HepG2 (cell line): ENCODE data around the gene RGS19. TPM values are rescaled to one million over a fixed set of nuclear protein-coding genes. Genes with fewer than 3 reads are reported as not detected.

Source experiments
- GPBP1L1 ChIP-seq: sonication (generic); formaldehyde crosslinking; IDR thresholded peaks from 2 replicates; pipeline ENCODE4 v1.5.0; 2020; ENCODE audit warnings: mild to moderate bottlenecking, missing genetic modification reagents
- JUND ChIP-seq: sonication (generic); formaldehyde crosslinking; IDR thresholded peaks from 2 replicates; pipeline ENCODE4 v1.8.0; 2022; ENCODE audit warnings: mild to moderate bottlenecking, missing genetic modification reagents
- NCOA2 ChIP-seq: sonication (generic); formaldehyde crosslinking; IDR thresholded peaks from 2 replicates; pipeline ENCODE4 v1.8.0; 2022; ENCODE audit warnings: inconsistent platforms
- NFRKB ChIP-seq: fragments of 450-650 bp; IDR thresholded peaks from 2 replicates; pipeline ENCODE4 v1.6.1; 2017
- NONO ChIP-seq, 2 experiments: fragments of 450-650 bp in 1 of 2; sonication (generic) in 1 of 2; formaldehyde crosslinking in 1 of 2; IDR thresholded peaks in 1 of 2; conservative IDR thresholded peaks in 1 of 2; 2 replicates each; pipeline versions ENCODE4 v1.6.1 to v1.8.0; 2017 to 2022; ENCODE audit warnings: mild to moderate bottlenecking in 1 of 2, missing genetic modification reagents in 1 of 2, moderate library complexity in 1 of 2
- PATZ1 ChIP-seq: sonication (generic); formaldehyde crosslinking; IDR thresholded peaks from 2 replicates; pipeline ENCODE4 v1.4.0; 2020; ENCODE audit warnings: missing genetic modification reagents
- PAWR ChIP-seq: sonication (generic); formaldehyde crosslinking; IDR thresholded peaks from 2 replicates; pipeline ENCODE4 v1.4.0; 2020; ENCODE audit warnings: missing genetic modification reagents, mild to moderate bottlenecking, borderline replicate concordance
- RFXANK ChIP-seq: IDR thresholded peaks from 2 replicates; pipeline ENCODE4 v1.6.1; 2016
- TEAD3 ChIP-seq: optimal IDR thresholded peaks from 2 replicates; pipeline ENCODE3; 2016; ENCODE audit warnings: borderline replicate concordance
- ZBED4 ChIP-seq: sonication (generic); formaldehyde crosslinking; IDR thresholded peaks from 2 replicates; pipeline ENCODE4 v1.4.0; 2020; ENCODE audit warnings: missing genetic modification reagents, borderline replicate concordance
- ZBTB38 ChIP-seq: sonication (generic); formaldehyde crosslinking; IDR thresholded peaks from 2 replicates; pipeline ENCODE4 v1.5.1; 2020; ENCODE audit warnings: mild to moderate bottlenecking, missing genetic modification reagents
- ZBTB43 ChIP-seq: sonication (generic); formaldehyde crosslinking; conservative IDR thresholded peaks from 2 replicates; pipeline ENCODE4 v1.4.0; 2020; ENCODE audit warnings: missing genetic modification reagents
- ZNF710 ChIP-seq: sonication (generic); formaldehyde crosslinking; IDR thresholded peaks from 2 replicates; pipeline ENCODE4 v1.5.0; 2020; ENCODE audit warnings: mild to moderate bottlenecking, missing genetic modification reagents, borderline replicate concordance
- polyA plus RNA-seq, 8 experiments: library from polyadenylated mRNA; depleted of rRNA in 3 of 8; stranded (reverse) in 7 of 8; unstranded in 1 of 8; fragments of >200 nt; fragmentation: Illumina TruSeq in 4 of 8; extraction: Trizol in 4 of 8; gene quantifications; 2 replicates each; pipeline versions ENCODE4 v1.2.1 to v1.2.3, GENCODE V29; 2011 to 2016; ENCODE audit warnings: low read depth in 4 of 8, missing spikeins in 1 of 8, mixed read lengths in 1 of 8; ENCODE audit not compliant: insufficient read depth in 1 of 8
- total RNA-seq, 5 experiments: library from RNA; depleted of rRNA; stranded (reverse); fragments of >200 nt; fragmentation: Illumina TruSeq; extraction: Trizol; gene quantifications; 2 replicates each; pipeline ENCODE4 v1.2.3, GENCODE V29; 2016; ENCODE audit warnings: low read depth in 1 of 5

Gene RGS19
- total and polyA plus RNA-seq, 2 of the 13 experiments (the other 11 are each of a cell fraction or from before 2014, with no cell fraction given) = 10.7 to 11.9 TPM

GRCh38 chr20:64039293-64040160 is 39.8 kb downstream of the RGS19 start (continued):
- TF ChIP-seq ZNF710 (CRISPR knock-in tag) (0 out of 2 replicates have a peak, but pooled peaks have one; percentile 38), NFRKB (no peak), JUND (CRISPR knock-in tag) (no peak), ZBTB38 (CRISPR knock-in tag) (no peak), PATZ1 (CRISPR knock-in tag) (no peak; the same call in 1 of the 2 replicates), PAWR (CRISPR knock-in tag) (no peak), ZBED4 (CRISPR knock-in tag) (peak; percentile 27; the same call in 1 of the 2 replicates), TEAD3 (CRISPR knock-in tag) (peak; percentile 11), GPBP1L1 (CRISPR knock-in tag) (no peak), RFXANK (CRISPR knock-in tag) (no peak), NCOA2 (CRISPR knock-in tag) (no peak), ZBTB43 (no peak), NONO (IDR thresholded peaks at IDR 0.05) (no peak), NONO (CRISPR knock-in tag; conservative IDR thresholded peaks at IDR 0.05) (peak; percentile 46)
